ENCODE results near the gene ARHGAP25.

The ARHGAP25 gene

DNA sequence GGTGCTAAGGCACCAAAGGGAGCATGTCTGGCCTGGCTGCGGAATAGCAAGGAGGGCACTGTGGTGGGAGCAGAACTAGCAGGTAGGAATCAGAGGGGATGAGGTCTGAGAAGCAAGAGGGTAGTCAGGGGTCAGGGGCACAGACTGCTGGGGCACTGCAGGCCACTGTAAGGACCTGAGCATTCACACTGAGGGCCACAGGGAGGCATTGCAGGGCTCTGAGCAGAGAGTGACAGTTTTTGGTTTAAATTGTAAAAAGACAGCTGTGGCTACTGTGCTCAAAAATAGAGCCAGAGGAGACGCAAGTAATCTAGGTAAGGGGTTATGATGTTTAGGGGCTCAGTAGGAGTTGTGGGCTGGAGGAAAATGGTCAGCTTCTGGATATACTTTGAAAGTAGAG is 41.5 kb downstream of the ARHGAP25 start:
- no peak for TF ChIP-seq CTCF (IDR thresholded peaks at IDR 0.05)
- DNase-seq (ENCODE audit: low spot score) = no peak
- Histone ChIP-seq H3K27ac (peak overlapping the region; percentile 27 to 71), H3K4me3 (peak overlapping the region; percentile 64)

DNA sequence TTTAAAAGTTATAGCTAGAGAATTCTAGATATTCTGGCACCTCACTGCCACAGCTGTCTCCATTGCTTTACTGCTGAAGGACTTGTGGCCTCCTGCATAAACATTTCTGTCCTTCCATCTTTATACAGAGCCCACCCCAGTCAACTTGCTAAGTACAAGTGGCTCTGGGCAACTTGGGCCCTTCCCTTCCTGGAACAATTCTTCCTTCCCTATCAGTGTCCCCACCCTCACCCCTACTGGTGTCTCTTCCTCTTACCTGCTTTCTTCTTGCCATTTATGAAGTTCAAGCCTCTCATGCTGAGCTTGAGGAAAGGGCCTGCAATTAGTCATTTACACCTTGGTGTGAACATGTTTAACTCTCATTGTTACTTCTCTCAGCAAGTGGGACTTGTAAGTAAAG is 45.0 kb downstream of the ARHGAP25 start:
- no peak for TF ChIP-seq CTCF (IDR thresholded peaks at IDR 0.05)
- H3K27ac ChIP-seq = no peak overlapping the region
- no peak for DNase-seq (ENCODE audit: low spot score)
- H3K4me3 ChIP-seq = no peak overlapping the region

GRCh38 chr2:68784188-68784587 is 49.6 kb downstream of the ARHGAP25 start:
- no peak overlapping the region for H3K4me3 ChIP-seq
- no peak for TF ChIP-seq CTCF (IDR thresholded peaks at IDR 0.05)
- H3K27ac ChIP-seq = no peak overlapping the region
- DNase-seq (ENCODE audit: low spot score) = no peak

- Histone ChIP-seq H3K27ac (peak overlapping the region in 1 of 2 donors; percentile 31), H3K4me3 (no peak overlapping the region)
- no peak for DNase-seq (ENCODE audit: low spot score)
- no peak for TF ChIP-seq CTCF (IDR thresholded peaks at IDR 0.05)
Observed at GRCh38 chr2:68784915-68785314, 50.3 kb downstream of the ARHGAP25 start.

DNA sequence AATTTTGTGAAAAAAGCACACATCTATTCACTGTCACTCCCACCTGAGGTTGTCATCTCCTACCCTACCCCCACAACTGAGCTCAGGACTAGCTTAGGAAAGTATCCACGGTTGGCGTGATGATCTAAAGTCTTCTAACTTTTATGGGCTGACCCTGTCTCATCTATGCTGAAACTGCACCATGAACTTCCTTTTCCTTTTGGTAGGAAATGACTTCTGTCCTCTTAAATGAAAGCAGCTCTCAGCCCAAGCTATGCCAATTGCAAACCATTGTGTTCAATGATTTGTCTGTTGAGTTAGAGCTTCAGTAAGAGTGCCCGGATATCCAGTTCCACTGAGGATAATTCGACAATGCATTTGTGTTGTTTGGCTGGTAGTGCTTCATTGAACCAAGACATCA is 52.7 kb downstream of the ARHGAP25 start:
- no peak overlapping the region for H3K4me3 ChIP-seq
- no peak for DNase-seq (ENCODE audit: low spot score)
- TF ChIP-seq CTCF (IDR thresholded peaks at IDR 0.05) = no peak
- H3K27ac ChIP-seq = no peak overlapping the region

DNA sequence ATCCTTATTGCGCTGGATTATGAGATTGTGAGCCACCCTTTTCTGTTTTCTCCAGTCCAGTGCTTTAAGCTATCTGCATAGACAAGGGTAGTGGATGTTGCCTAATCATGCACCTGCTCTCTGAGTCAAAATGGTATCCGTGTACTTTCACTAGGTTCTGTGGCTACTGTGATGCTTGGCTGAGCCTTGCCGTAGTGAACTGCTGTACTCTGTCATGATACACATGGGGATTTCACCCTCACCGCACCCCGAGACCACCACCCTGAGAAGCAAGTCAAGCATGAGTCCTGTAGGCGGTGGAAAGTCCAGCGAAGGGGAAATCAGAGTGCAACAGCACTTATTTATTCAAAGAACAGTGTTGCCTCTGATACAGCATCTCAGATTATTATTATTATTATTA is 55.0 kb downstream of the ARHGAP25 start:
- H3K4me3 ChIP-seq = no peak overlapping the region
- DNase-seq (ENCODE audit: low spot score) = no peak
- no peak overlapping the region for H3K27ac ChIP-seq
- TF ChIP-seq CTCF (IDR thresholded peaks at IDR 0.05) = no peak

- Histone ChIP-seq H3K27ac (no peak overlapping the region), H3K4me3 (no peak overlapping the region)
- no peak for DNase-seq (ENCODE audit: low spot score)
- no peak for TF ChIP-seq CTCF (IDR thresholded peaks at IDR 0.05)
Observed at GRCh38 chr2:68790600-68790999, 56.0 kb downstream of the ARHGAP25 start.

All from coronary artery (tissue), 2 donors.